Heart left ventricle (tissue), 16 donors: Measurements from ENCODE around the gene DDX46. TPM values are rescaled to one million over a fixed set of nuclear protein-coding genes. Genes with fewer than 3 reads are reported as not detected.

ENCODE experiments used
- ATAC-seq, 4 donors: fragments of 200-7000 bp; cut with Tn5 transposase; one replicate each; pipeline ENCODE4 v1.9.1; 2020 to 2022; ENCODE audit warnings: moderate library complexity in 4 of 4, mild to moderate bottlenecking in 3 of 4, moderate number of reproducible peaks in 1 of 4
- DNase-seq, 5 donors: peaks; one replicate each; pipeline ENCODE4 v3.0.0-alpha.2; 2020
- H3K27ac ChIP-seq, 12 donors: fragments of 200-600 bp; sonication (generic) in 4 of 12; one replicate each; pipeline versions ENCODE4 v1.5.0 to v1.8.0; 2016 to 2022; ENCODE audit warnings: mild to moderate bottlenecking in 2 of 12
- H3K27me3 ChIP-seq, 9 donors: fragments of 200-600 bp; sonication (generic) in 2 of 9; one replicate each; pipeline versions ENCODE4 v1.5.1 to v1.8.0; 2016 to 2022; ENCODE audit warnings: mild to moderate bottlenecking in 3 of 9
- H3K36me3 ChIP-seq, 9 donors: fragments of 200-600 bp; sonication (generic) in 2 of 9; one replicate each; pipeline versions ENCODE4 v1.5.0 to v1.8.0; 2018 to 2022; ENCODE audit warnings: mild to moderate bottlenecking in 2 of 9
- H3K4me1 ChIP-seq, 12 donors: fragments of 200-600 bp; sonication (generic) in 4 of 12; one replicate each; pipeline versions ENCODE4 v1.5.0 to v1.8.0; 2016 to 2022; ENCODE audit warnings: mild to moderate bottlenecking in 3 of 12
- H3K4me3 ChIP-seq, 12 donors: fragments of 200-600 bp; sonication (generic) in 4 of 12; one replicate each; pipeline versions ENCODE4 v1.5.0 to v1.8.0; 2017 to 2022; ENCODE audit warnings: mild to moderate bottlenecking in 9 of 12, moderate library complexity in 4 of 12
- H3K9me3 ChIP-seq, 12 donors: fragments of 200-600 bp; sonication (generic) in 4 of 12; one replicate each; pipeline versions ENCODE4 v1.5.0 to v1.8.0; 2016 to 2022; ENCODE audit warnings: mild to moderate bottlenecking in 1 of 12
- CTCF ChIP-seq, 12 donors: fragments of 200-600 bp; sonication (generic) in 4 of 12; IDR thresholded peaks; one replicate each; pipeline versions ENCODE4 v1.5.0 to v1.8.0; 2018 to 2022; ENCODE audit warnings: antibody characterized with exemption in 12 of 12, mild to moderate bottlenecking in 5 of 12
- POLR2A ChIP-seq, 2 donors: fragments of 450-650 bp; IDR thresholded peaks; one replicate each; pipeline ENCODE4 v1.6.1; 2017; ENCODE audit warnings: antibody characterized with exemption in 2 of 2, mild to moderate bottlenecking in 2 of 2, moderate library complexity in 2 of 2
- WGBS, 4 donors: extraction: QIAGEN DNeasy Blood & Tissue Kit in 2 of 4; methylation state at CpG; one replicate each; pipeline versions ENCODE4 v1.1.5 to v1.1.7; 2013 to 2018; 5-methylcytosine and 5-hydroxymethylcytosine counted together
- intact Hi-C, 10 donors: fragments of 100-400 bp; cut with DNase I; formaldehyde crosslinking; loops; one replicate each; pipeline versions ENCODE4 v1.11.1 to v1.14.2; 2022
- polyA plus RNA-seq, 2 donors: library from polyadenylated mRNA; stranded (reverse); fragments of 200-250 nt; gene quantifications; one replicate each; pipeline ENCODE4 v1.2.3, GENCODE V29; 2013
- total RNA-seq, 9 donors: library from RNA; depleted of rRNA in 2 of 9; stranded (reverse); fragments of >200 nt in 2 of 9; fragmentation: NEBNext Ultra II Directional in 3 of 9; extraction: Animal tissue kit (Norgen Biotek cat#: 25700) in 3 of 9; gene quantifications; one replicate each; pipeline versions ENCODE4 v1.1.0 to v1.2.4, GENCODE V29; 2016 to 2023
- donor health status: ischemic (EF 13 %, LVEDD 7.1; RV severe dilation, severe dysfunction).
- donor health status: healthy with polysubstance abuse.
- donor health status: DM: no; HTN: yes; CAD: no.
- donor health status: DM: no; HTN: no; CAD: no.
- donor health status: ischemic (EF 25% LVEDD 6.9; RV normal size, moderate dysfunction).
- donor health status: ischemic (EF 25% LVEDD 5.7; RV mildly dilated, moderate dysfunction).
- donor health status: healthy.
- donor health status: DM: yes; HTN: yes; CAD: no.
- donor health status: ischemic (EF 35%, LVEDD 5.7; RV mildly dilated, moderate dysfunction).
- donor health status: nonischemic (EF 11% LVEDD 7.7; RV severe dilation, severe dysfunction).
- donor health status: DM: yes; HTN: yes; CAD: no.
- donor health status: PGD.
- donor health status: ischemic (EF 29% LVEDD 5.4; RV normal size, mild dysfunction).
- donor health status: nonischemic (EF 23%, LVEDD 6.1; RV moderate dilation, normal function).

Gene DDX46
- total and polyA plus RNA-seq, 11 donors = 14.3 to 37.0 (median 28.8) TPM

- no peak overlapping the region for H3K27ac ChIP-seq
- H3K4me3 ChIP-seq = no peak overlapping the region
- 81 to 83% (median 81%) methylated on average over 4 of the region's 4 CpGs for WGBS, 4 donors
- H3K9me3 ChIP-seq = no peaks in the 10 kb centered on the region
- ATAC-seq = no peak
- no peaks in the 10 kb centered on the region for H3K27me3 ChIP-seq
- no peaks in the 10 kb centered on the region for H3K4me1 ChIP-seq
- TF ChIP-seq POLR2A (IDR thresholded peaks at IDR 0.05) (no peak), CTCF (IDR thresholded peaks at IDR 0.05) (no peak)
- DNase-seq = no peak
- intact Hi-C loops = loop anchor here in 1 of 10 donors (10.0 kb wide), 1 partner anchor 409 kb away; no protein-coding TSS in a partner anchor
- H3K36me3 ChIP-seq = peaks cover 0 to 93% (median 81%) of the 10 kb centered on the region in 9 donors
Measured at GRCh38 chr5:134803821-134804220, 45.2 kb downstream of the DDX46 start.

- Histone ChIP-seq H3K27ac (no peak overlapping the region), H3K9me3 (no peaks in the 10 kb centered on the region), H3K4me3 (no peak overlapping the region), H3K36me3 (peaks cover 2 to 97% (median 95%) of the 10 kb centered on the region in 9 donors), H3K27me3 (no peaks in the 10 kb centered on the region), H3K4me1 (peaks cover 0 to 9% (median 0%) of the 10 kb centered on the region in 12 donors)
- ATAC-seq = no peak
- no peak for TF ChIP-seq CTCF (IDR thresholded peaks at IDR 0.05)
- TF ChIP-seq POLR2A (IDR thresholded peaks at IDR 0.05) = no peak
- 95 to 100% (median 97%) methylated on average over 2 of the region's 2 CpGs for WGBS, 4 donors
- intact Hi-C loops = loop anchor here in 1 of 10 donors (10.0 kb wide), 1 partner anchor 91 kb away; the partner anchor contains the start of gene PCBD2
- no peak for DNase-seq
Measured at GRCh38 chr5:134813407-134813806, 54.8 kb downstream of the DDX46 start.

GRCh38 chr5:134813827-134814226, 55.2 kb downstream of the DDX46 start:
- Histone ChIP-seq H3K9me3 (no peaks in the 10 kb centered on the region), H3K4me1 (peaks cover 0 to 9% (median 0%) of the 10 kb centered on the region in 12 donors), H3K36me3 (peaks cover 2 to 97% (median 95%) of the 10 kb centered on the region in 9 donors), H3K4me3 (no peak overlapping the region), H3K27me3 (no peaks in the 10 kb centered on the region), H3K27ac (no peak overlapping the region)
- intact Hi-C loops = loop anchor here in 1 of 10 donors (10.0 kb wide), 1 partner anchor 91 kb away; the partner anchor contains the start of gene PCBD2
- DNase-seq (no peak), ATAC-seq (no peak)
- TF ChIP-seq CTCF (IDR thresholded peaks at IDR 0.05) (no peak), POLR2A (IDR thresholded peaks at IDR 0.05) (no peak)

- 91 to 94% (median 93%) methylated on average over 4 of the region's 4 CpGs for WGBS, 4 donors
- no peaks in the 10 kb centered on the region for H3K9me3 ChIP-seq
- intact Hi-C loops = loop anchor here in 1 of 10 donors (10.0 kb wide), 1 partner anchor 88 kb away; the partner anchor contains the start of gene PCBD2
- peaks cover 0 to 9% (median 0%) of the 10 kb centered on the region in 12 donors for H3K4me1 ChIP-seq
- TF ChIP-seq CTCF (IDR thresholded peaks at IDR 0.05) = no peak
- no peak for TF ChIP-seq POLR2A (IDR thresholded peaks at IDR 0.05)
- DNase-seq = no peak
- no peak for ATAC-seq
- no peak overlapping the region for H3K4me3 ChIP-seq
- H3K36me3 ChIP-seq = peaks cover 2 to 98% (median 95%) of the 10 kb centered on the region in 9 donors
- H3K27ac ChIP-seq = no peak overlapping the region
- no peaks in the 10 kb centered on the region for H3K27me3 ChIP-seq
Measured at GRCh38 chr5:134817006-134817405, 58.4 kb downstream of the DDX46 start.
